HG02623 (cell line): ENCODE results near the gene AXL.

ENCODE experiments used
- ATAC-seq: cut with Tn5 transposase; IDR thresholded peaks from one replicate; pipeline ENCODE4 v1.9.1; 2021; ENCODE audit warnings: moderate library complexity; ENCODE audit not compliant: unreplicated experiment

AXL gene

DNA sequence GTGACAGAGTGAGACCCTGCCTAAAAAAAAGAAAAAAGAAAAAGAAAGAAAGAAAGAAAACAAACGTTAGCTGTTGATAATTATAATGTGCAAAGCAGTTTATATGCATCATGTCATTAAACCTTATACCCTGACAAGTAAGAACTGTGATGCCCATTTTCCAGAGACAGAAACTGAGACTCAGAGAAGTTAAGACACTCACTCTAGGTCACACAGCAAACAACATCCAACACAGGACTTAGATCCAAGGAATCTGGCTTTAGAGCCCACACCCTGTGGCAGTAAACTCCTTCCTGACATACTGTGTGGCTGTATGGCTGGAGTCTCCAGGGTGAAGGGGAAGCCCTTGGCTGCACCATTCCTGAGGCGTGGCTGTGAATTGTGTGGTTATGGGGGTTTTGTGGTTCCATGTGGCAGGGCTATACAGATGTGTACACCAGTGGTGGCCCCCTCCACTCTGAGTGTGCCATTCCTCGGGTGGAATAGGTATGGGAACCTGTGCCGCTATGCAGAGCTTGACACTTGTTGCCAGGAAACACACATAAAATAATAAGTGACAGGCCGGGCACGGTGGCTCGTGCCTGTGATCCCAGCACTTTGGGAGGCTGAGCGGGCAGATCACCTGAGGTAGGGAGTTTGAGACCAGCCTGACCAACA lies 15.6 kb downstream of the AXL start:
- no peak for ATAC-seq

DNA sequence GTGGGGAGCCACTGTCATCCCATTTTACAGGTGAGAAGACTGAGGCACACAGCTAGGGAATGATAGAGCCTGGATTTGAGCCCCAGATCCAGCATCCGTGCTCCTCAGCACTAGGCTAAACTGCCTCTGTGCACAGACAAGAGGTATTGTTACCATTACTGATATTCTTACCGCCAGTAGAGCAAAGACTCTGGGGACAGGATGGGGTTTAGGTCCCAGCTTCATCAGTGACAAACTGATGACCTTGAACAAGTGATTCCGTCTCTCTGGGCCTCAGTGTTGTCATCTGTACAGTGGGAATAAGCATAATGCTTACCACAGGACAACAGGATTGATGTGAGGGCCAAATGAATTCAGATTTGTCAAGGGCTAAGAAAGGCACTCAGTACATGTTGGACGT lies 16.5 kb downstream of the AXL start:
- no peak for ATAC-seq

DNA sequence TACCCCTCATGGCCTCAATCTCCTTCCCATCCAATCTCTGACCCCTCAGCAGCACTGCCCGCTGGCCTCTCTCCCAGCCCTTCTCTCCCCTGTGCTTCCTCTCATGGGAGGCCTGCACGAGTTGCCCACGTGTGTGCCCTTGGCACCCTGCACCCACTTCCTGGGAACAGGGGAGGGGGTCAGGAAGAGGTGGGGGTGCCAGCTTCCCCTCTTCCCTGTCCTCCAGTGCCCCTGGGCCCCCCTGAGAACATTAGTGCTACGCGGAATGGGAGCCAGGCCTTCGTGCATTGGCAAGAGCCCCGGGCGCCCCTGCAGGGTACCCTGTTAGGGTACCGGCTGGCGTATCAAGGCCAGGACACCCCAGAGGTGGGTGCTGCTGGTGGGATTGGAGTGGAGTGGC lies 19.2 kb downstream of the AXL start:
- no peak for ATAC-seq

DNA sequence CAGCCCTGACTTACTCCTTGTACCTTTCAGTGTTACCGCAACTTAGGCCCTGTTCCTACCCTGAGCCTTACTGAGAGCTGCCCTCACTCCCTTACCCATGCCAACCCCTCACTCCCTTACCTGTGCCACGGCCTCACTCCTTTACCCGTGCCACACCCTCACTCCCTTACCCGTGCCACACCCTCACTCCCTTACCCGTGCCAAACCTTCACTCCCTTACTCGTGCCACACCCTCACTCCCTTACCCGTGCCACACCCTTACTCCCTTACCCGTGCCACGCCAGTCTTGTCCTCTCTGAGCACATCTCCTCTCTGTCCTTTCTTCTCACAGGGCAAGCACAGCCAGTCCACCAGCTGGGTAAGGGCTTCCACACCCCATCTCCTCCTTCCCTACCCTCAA lies 20.3 kb downstream of the AXL start:
- no peak for ATAC-seq

DNA sequence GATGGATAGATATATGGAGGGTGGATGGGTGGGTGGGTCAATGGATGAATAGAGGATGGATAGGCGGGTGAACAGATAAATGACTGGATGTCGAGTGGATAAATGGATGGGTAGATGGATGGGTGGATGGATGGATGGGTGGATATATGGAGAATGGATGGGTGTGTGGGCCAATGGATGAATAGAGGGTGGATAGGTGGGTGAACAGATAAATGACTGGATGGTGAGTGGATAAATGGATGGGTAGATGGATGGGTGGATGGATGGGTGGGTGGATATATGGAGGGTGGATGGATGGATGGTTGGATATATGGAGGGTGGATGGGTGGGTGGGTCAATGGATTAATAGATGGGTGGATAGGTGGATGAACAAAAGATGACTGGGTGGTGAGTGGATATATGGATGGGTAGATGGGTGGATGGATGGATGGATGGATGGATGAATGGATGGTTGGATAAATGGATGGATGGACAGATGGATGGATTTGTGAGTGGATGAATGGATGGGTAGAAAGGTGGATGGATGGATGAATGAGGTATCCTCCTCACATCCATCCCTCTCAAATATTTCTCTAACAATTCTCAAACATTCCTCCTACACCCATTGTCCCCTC lies 21.0 kb downstream of the AXL start:
- ATAC-seq: no peak

DNA sequence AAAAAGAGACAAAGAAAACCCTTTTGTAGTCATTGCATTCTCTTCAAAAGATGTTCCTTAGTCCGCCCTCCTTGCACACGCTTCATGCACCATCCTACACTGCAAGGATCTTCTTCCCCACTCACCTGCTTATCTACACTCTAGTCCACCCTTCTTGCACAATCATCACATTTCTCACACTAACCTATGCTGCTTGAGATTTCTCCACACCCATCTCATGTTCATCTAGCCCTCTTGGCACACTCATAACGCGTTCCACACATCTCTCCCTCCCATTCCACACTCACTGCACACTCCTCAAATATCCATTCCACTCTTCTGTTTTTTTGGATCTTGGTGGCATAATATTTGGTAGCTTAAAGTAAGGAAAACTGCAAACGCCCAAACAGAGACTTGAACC lies 22.8 kb downstream of the AXL start:
- no peak for ATAC-seq

DNA sequence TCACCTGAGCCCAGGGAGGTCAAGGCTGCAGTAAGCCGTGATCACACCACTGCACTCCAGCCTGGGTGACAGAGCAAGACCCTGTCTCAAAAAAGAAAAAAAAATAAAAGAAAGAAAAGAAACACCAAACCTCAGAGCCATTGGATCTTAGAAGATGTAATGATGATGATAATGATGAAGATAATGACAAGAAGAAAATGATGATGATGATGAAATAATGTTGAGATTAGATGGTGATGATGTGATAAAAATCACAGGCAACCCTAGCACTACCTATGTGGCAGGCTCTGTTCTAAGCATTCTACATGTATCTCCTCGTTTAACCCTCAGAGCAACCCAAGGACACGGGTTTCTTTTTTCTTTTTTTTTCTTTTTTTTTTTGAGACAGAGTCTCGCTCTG lies 25.1 kb downstream of the AXL start:
- ATAC-seq: no peak

DNA sequence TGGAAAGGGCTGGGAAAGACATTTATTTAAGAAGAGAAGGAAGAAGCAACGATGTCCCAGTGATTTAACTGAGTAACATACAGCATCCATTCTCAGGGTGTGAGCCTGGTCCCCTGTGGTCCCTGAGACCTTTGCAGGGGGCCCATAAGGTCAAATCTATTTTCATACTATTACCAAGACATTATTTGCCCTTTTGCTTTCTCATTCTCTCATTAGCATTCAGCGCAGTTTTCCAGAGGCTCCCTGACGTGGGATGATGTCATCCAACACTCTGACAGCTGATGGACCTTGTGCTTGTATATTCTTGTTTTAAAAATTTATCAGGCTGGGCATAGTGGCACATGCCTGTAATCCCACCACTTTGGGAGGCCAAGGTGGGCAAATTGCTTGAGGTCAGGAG lies 26.8 kb downstream of the AXL start:
- ATAC-seq: no peak

DNA sequence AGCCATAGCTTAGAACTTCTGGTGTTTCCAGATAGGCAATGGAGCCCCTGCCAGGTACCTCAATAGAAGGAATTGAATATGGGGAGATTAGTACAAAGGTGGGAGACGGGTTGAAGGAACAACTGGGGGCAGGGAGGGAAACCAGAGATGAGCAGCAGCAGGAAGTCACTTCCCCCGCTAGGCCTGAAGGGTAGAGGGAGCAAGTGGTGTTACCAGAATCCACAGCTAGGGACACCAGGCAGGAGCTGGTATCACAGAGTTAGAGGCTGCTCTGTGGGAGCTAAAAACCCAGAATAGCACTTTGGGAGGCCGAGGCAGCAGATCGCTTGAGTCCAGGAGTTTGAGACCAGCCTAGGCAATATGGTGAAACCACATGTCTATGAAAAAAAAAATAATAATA lies 29.9 kb downstream of the AXL start:
- no peak for ATAC-seq

DNA sequence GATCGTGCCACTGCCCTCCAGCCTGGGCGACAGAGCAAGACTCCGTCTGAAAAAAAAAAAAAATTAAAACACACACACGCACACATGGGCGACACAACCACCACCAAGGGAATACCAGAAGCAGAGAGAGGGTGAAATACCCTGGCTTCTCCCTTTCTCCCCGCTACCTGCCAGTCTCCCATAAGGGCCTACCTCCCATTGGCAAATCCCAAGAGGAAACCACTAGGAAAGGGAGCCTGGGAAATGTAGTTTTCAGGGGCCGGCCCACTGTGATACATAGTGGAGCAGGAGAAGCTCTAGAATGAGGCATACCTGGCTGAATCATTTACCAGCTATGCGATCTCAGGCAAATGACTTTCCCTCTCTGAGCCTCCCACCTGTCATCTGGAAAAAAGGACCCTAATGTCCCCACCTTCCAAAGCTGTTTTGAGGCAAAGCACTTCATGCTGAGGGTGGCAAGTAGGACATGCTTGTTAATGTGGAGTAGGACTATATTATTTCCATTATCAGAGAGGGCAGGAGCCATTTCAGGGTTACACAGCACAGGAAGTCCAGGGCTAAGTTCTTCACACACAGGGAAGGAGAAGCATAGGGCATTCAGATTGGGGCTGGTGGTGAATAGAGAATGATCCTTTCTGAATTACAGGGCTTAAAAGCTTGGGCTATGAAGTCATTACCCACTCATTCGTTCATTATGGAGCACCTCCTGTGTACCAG lies 30.8 kb downstream of the AXL start:
- ATAC-seq: no peak

DNA sequence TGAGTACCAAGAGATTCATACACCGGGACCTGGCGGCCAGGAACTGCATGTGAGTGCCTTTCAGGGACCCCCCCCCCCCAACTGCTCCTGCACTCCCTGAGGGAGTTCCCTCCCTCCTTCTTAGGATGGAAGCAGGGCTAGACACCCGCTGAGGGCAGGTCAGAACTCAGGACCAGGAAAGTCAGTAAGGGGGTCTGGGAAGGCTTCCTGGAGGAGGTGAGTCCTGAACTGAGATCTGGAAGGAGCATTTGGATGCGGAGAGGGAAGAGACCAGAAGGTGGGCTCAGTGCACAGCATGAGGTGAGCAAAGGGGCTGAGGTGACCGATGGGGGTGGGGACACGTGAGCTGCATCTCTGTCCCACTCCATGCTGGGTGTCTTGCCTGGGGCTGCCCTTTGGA lies 34.6 kb downstream of the AXL start:
- ATAC-seq: no peak

DNA sequence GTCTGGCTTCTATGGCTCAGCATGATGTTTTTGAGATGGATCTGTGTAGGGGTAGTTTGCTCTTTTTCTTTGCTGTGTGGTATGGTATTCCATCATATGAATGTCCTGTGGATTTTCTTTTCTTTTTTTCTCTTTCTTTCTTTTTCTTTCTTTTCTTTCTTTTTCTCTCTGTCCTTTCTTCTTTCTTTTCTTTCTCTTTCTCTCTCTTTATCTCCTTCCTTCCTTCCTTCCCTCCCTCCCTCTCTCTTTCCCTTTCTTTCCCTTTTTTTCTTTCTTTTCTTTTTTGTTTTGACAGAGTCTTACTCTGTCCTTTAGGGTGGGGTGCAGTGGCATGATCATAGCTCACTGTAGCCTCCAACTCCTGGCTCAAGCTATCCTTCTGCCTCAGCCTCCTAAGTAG lies 36.1 kb downstream of the AXL start:
- ATAC-seq: no peak

DNA sequence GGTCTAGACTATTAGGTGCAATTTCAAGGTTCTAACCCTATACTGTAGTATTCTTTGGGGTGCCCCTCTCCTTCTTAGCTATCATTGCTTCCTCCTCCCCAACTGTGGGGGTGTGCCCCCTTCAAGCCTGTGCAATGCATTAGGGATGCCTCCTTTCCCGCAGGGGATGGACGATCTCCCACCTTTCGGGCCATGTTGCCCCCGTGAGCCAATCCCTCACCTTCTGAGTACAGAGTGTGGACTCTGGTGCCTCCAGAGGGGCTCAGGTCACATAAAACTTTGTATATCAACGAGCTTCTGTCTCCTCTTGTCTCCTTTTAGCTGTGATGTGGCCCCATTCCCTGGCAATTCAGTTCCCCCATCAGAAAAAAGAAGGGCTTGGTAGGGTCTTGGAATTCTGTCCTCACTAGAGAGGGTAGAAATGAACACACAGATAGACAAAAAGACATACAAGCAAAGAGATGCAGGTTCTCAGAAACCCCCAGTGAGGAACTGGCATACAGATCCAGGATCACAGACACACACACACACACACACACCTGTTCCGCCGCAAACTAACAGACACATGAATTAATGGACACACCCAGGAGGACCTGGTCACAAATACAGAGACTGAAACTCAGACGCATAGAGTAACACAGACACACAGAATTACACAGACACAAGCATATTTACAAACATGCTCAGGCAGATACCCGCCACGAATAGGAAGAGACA lies 42.6 kb downstream of the AXL start:
- no peak for ATAC-seq

DNA sequence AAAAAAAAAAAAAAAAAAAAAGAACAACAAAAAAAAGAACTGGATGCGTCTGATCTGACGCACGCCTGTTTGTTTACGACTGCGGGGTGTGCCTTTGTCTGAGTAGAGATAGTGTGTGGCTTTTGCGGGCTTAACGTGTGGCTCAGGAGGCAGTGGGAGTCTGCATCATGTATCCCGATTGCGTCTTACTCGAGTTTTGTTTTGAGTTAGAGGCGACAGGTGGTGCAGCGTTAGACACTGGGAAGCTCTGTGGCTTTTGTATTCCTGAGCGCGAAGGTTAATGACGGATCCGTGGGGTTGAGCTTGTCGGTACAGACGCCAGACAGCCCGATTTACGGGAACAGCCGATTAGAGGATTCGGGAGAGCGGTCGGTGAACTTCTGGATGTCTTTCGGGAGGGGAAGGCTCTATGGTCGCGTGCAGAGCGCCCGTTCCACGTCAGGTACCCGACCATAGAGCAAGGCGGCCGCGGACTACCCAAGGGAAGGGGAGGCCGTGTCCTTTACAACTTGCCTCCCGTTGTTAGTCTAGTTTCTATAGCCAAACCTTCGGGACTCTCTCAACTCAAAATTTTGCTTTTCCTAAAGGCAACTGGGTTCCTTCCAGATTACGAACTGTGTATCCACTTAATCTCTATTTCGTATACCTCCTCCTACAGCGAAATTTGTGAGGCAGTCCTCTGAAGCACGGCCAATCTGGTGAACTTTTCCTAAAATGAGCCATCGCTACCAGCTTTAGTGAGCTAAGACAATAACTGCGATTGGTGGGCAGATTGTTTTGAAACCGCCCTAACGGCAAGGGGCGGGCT lies 44.2 kb downstream of the AXL start:
- no peak for ATAC-seq

DNA sequence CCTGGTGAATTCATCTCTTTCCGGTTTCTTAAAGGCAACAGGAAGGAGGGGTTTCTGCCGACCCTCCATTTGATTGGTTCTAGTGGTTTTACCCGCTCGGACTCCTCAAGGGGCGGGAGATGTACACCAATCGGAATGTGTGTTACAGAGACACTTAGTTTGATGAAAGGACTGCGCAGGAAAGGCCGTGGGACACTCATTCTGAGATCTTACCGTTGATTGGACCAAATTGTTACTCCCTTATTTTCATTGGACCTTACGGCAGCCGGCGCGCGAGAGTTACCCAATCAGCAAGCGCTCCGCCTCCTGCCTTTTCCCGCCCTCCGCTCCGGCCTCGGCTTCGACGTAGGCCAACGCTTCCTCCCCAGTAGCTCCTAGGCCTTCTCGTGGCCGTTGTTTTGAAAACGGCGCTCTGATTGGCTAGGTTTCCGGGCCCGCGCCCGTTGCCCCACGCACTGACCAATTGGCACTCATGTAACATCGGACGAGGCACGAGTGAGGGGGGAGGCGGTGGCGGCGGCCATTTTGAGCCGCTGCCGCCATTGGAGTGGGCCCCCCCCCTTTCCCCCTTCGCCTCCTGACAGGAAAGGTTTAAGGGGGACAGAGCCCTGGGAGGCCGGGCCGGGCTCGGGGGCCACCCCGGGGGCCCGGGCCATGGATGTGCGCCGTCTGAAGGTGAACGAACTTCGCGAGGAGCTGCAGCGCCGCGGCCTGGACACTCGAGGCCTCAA lies 45.0 kb downstream of the AXL start, which contains the start of gene HNRNPUL1:
Gene HNRNPUL1, plus strand, starts transcription at position 523 of the 731 bp plus-strand sequence. Its CDS starts 132 bp downstream, at position 655.
- peak; percentile 63 for ATAC-seq

DNA sequence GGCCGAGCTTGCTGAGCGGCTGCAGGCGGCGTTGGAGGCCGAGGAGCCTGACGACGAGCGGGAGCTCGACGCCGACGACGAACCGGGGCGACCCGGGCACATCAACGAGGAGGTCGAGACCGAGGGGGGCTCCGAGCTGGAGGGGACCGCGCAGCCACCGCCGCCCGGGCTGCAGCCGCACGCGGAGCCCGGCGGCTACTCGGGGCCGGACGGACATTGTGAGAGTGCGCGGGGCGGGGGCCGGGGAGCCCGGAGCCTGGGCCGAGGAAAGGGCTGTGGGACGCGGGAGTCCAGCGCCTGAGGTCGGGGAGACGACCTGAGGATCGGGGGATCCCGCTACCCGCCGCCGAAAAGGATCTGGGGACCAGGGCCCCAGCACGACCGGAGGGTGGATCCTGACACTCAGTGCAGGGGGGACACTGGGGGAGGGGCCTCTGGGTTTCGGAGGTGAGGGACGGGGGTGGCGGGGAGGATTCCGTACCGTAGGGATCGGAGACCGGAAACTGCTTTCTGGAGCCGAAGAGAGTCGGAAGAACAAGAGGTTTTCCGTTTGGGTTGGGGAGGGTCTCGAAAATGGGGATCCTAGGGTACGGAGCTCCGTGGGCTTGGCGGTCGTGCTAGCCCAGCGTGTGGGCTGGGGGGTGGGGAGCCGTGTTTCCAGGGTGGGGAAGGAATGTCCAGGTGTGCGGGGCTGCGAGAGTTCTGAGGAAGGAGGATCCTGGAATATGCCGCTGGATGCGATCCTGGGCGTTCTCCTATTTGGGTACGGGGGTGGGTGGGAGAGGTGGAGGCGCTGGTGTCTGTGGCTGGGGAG lies 45.8 kb downstream of the AXL start:
- ATAC-seq: no peak

DNA sequence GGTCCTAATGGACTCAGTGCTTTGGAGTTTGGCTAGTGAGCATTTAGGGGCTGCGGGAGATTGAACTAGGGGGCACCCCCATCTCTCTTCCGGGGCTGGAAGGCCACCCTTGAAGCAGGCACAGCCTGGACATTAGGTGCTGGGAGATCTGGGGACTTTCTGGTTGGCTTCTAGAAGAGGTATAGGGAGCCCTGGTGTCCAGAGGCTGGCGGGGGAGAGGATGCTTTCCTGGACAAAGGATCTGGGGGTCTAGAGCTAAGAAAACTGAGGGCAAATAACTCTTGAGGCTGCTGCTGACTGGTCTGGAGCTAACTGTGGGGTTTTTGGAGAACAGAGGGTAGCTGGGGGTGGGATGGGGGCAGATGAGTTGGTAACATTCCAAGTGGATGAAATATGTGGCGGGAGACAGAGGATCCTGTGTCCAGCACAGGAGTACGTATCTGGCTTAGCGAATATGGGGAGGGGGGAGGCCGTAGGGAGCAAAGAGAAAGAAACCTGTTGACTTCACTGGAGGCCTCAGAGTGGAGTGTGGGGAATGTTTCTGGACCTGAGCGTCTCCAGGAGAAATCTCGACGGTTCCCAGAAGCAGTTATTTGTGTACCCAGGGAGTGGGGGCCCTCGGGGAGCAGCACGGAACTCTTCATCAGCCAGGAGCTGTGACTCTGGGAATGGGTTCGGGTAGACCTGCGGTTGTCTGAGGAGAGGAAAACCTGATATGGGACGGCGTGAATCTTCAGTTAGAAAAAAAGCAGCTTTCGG lies 46.6 kb downstream of the AXL start:
- no peak for ATAC-seq

DNA sequence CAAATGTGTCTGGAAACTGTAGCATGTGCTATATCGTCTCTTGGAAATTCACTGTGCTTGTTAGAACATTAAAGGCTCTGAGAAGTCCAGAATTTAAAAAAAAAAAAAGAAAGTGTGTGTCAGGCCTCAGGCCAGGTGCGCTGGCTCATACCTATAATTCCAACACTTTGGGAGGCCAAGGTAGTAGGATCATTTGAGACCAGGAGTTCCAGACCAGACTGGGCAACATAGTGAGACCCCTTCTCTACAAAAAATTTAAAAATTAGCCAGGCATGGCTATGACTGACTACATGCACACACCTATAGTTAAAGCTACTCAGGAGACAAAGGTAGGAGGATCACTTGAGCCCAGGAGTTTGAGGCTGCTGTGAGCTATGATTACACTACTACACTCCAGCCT lies 50.0 kb downstream of the AXL start:
- no peak for ATAC-seq

DNA sequence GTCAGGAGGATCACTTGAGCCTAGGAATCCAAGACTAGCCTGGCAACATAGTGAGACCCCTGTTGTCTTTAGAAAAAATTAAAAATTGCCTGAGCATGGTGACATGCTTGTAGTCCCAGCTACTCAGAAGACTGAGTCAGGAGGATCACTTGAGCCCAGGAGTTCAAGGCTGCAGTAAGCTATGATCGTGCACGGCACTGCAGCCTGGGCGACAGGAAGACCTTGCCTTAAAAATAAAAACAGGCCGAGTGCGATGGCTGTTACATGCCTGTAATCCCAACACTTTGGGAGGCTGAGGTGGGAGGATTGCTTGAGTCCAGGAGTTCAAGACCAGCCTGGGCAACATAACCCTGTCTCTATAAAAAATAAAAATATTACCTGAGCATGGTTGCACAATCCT lies 50.5 kb downstream of the AXL start:
- no peak for ATAC-seq
